AG09309 (cell line): ENCODE measurements around the gene GLS.

Experiments used
- DNase-seq: peaks from one replicate; pipeline ENCODE4 v3.0.0-alpha.2; 2010; ENCODE audit warnings: low read depth
- H3K4me3 ChIP-seq: 2 replicates; pipeline ENCODE4 v1.5.1; 2011; ENCODE audit warnings: mild to moderate bottlenecking, low read depth, low read length, moderate library complexity; ENCODE audit not compliant: control insufficient read depth
- CTCF ChIP-seq: IDR thresholded peaks from 2 replicates; pipeline ENCODE4 v1.5.1; 2011; ENCODE audit warnings: mild to moderate bottlenecking, low read depth, low read length, inconsistent platforms; ENCODE audit not compliant: insufficient read depth, control insufficient read depth; ENCODE audit errors: missing control alignments

Gene GLS

GRCh38 chr2:190973262-190973661 is 92.6 kb downstream of the GLS start:
- no peak for DNase-seq
- TF ChIP-seq CTCF: no peak
- no peak overlapping the region for H3K4me3 ChIP-seq

GRCh38 chr2:190973726-190974628 is 93.4 kb downstream of the GLS start:
- H3K4me3 ChIP-seq: no peak overlapping the region
- DNase-seq: no peak
- TF ChIP-seq CTCF: no peak

GRCh38 chr2:190974629-190975361 is 94.2 kb downstream of the GLS start:
- no peak for TF ChIP-seq CTCF
- no peak for DNase-seq
- no peak overlapping the region for H3K4me3 ChIP-seq

- TF ChIP-seq CTCF: no peak
- no peak overlapping the region for H3K4me3 ChIP-seq
- DNase-seq: no peak
Observed at GRCh38 chr2:190976521-190976920, 95.9 kb downstream of the GLS start.

GRCh38 chr2:190977505-190977904 is 96.9 kb downstream of the GLS start:
- H3K4me3 ChIP-seq: no peak overlapping the region
- no peak for TF ChIP-seq CTCF
- no peak for DNase-seq

- no peak for TF ChIP-seq CTCF
- DNase-seq: peak; percentile 43
- H3K4me3 ChIP-seq: no peak overlapping the region
Observed at GRCh38 chr2:190978389-190979053, 97.9 kb downstream of the GLS start.
